Mesodermal cell (in vitro differentiated cells): ENCODE data around the gene WNT3A.

Source experiments
- H3K27ac ChIP-seq: 2 replicates; pipeline ENCODE4 v1.7.0; 2013; ENCODE audit warnings: mild to moderate bottlenecking, low read depth, low read length, moderate library complexity; ENCODE audit not compliant: severe bottlenecking
- H3K36me3 ChIP-seq: 2 replicates; pipeline ENCODE4 v1.7.1; 2013; ENCODE audit warnings: mild to moderate bottlenecking, low read length, moderate library complexity; ENCODE audit not compliant: control insufficient read depth, insufficient read depth
- H3K4me1 ChIP-seq: one replicate; pipeline ENCODE4 v1.7.1; 2013; ENCODE audit warnings: mild to moderate bottlenecking, low read length; ENCODE audit not compliant: insufficient read depth, control insufficient read depth, poor library complexity, severe bottlenecking
- H3K4me3 ChIP-seq: 2 replicates; pipeline ENCODE4 v1.7.0; 2013; ENCODE audit warnings: low read length, control low read depth, mild to moderate bottlenecking; ENCODE audit not compliant: insufficient read depth, poor library complexity, severe bottlenecking; ENCODE audit errors: extremely low read depth
- H3K9me3 ChIP-seq: 2 replicates; pipeline ENCODE4 v1.7.1; 2013; ENCODE audit warnings: mild to moderate bottlenecking, low read length, moderate library complexity; ENCODE audit not compliant: control insufficient read depth
- WGBS, 2 experiments: methylation state at CpG; one replicate each; pipeline ENCODE4 v1.1.5; 2013; ENCODE audit warnings: missing lambda C conversion rate in 2 of 2; ENCODE audit not compliant: insufficient coverage in 2 of 2; 5-methylcytosine and 5-hydroxymethylcytosine counted together

The WNT3A gene

DNA sequence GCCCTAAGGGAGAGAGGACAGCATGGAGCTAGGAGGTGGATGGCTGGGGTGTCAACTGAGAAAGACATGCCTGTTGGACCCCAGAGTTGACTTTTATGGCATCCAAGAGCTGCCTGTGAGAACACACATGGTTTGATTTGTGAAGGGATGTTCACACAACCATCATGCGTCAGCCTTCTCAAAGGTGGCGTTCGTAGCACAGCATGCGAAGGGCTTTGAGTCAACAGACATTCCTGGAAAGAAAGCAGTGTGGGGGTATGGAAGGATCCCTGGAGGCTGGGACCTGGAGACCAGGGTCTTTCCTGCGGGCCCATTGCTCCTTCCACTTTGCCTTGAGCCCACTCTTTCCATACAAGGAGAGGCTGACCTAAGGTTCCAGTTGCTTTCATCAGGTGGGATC lies 6.4 kb upstream of the WNT3A start:
- H3K27ac ChIP-seq: no peak overlapping the region
- H3K9me3 ChIP-seq: peaks cover 4% of the 10 kb centered on the region
- no peak overlapping the region for H3K4me3 ChIP-seq
- no peaks in the 10 kb centered on the region for H3K36me3 ChIP-seq
- WGBS, 2 experiments: 91 to 100% methylated on average over 4 of the region's 5 CpGs
- no peaks in the 10 kb centered on the region for H3K4me1 ChIP-seq

DNA sequence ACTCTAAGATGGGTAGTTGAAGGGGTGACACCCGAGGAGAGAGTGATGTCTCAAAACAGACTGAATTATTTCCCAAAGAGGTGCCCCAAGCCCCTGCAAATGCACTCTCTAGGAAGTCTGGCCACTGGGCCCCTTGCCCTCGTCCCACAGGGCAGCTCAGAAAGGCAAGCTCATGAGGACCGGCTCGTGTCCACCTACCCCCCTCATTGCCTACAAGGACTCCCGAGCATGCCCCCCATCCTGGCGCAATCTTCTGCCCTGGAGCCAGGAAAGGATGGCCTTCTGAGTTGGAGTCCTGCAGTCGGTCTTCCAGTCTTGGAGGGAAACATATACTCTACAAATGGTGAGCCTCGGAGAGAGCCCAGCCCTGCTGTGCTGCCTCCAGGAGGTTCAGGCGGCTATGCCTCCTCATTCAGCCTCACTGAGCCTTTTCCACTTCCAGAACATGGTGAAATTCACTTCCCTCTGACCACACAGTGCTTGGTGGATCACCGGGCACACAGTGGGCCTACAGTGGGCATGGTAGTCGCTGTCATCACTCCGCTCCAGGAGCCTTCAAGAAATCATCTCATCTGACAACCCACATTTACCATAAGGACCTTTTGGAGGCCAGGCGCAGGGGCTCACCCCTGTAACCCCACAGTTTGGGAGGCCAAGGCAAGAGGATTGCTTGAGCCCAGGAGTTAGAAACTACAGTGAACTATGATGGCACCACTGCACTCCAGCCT lies 5.8 kb upstream of the WNT3A start:
- Histone ChIP-seq H3K36me3 (no peaks in the 10 kb centered on the region), H3K27ac (no peak overlapping the region), H3K4me3 (no peak overlapping the region), H3K9me3 (peaks cover 4% of the 10 kb centered on the region), H3K4me1 (no peaks in the 10 kb centered on the region)
- WGBS, 2 experiments: 81 to 83% methylated on average over 6 to 11 of the region's 13 CpGs

DNA sequence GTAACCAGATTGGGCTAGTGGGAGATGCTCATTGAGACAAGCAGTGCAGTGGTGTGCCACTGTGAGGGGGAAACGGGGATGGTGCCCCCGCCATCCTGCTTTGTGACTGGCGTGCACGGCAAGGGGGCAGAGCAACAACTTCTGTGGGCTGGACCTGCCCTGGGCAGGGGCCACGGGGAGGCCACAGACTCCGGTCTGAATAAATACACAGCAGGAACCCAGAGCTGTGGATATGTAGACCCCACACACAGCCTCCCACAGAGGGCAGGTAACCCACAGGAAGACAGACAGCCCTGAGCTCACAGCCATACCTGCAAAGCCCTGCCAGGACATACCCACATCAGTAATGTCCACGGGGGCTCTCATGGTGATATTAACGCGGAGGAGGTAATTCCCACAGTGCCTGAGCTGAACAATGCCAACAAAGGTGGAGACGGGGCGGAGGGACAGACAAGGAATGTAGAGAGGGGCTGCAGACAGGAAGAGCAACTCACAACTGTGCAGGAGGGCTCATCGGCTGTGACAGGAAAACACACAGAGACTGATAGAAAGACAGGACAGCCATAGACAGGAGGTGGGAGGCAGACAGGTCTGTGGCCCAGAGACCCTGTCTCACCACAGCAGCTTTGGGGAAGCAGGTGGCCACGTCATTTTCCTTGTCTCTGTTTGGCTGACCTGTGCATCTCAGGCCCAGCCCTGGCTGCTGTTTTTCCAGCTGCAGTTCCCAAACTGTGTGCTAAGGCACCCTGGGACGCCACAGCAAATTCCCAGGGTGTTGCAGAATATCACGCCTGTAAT lies 4.9 kb upstream of the WNT3A start:
- H3K4me1 ChIP-seq: no peaks in the 10 kb centered on the region
- WGBS, 2 experiments: 84 to 88% methylated on average over 11 of the region's 15 CpGs
- no peak overlapping the region for H3K4me3 ChIP-seq

DNA sequence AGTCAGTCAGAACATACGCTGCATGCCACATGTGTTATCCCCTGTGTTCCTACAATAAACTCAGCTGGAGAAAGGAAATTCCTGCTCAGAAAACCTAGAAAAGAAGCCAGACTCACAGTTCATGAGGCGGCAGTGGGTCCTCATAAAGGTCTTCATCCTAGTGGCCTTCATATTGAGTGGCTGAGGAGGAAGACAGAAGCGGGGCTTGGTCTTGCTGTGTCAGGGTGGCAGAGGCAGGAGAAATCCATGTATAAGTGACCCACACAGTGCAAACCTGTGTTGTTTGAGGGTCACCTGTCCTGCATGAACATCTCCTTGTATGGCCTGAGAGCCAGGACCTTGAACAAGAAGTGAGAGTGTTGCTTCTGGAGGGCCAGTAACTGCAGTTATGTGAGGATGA lies 4.0 kb upstream of the WNT3A start:
- no peaks in the 10 kb centered on the region for H3K36me3 ChIP-seq
- no peak overlapping the region for H3K4me3 ChIP-seq
- H3K27ac ChIP-seq: no peak overlapping the region
- WGBS, 2 experiments: 95 to 96% methylated on average over 3 of the region's 3 CpGs
- H3K9me3 ChIP-seq: no peaks in the 10 kb centered on the region
- peaks cover 6% of the 10 kb centered on the region for H3K4me1 ChIP-seq

More for the DNA sequence above, 4.9 kb upstream of the WNT3A start:
- no peaks in the 10 kb centered on the region for H3K36me3 ChIP-seq
- no peak overlapping the region for H3K27ac ChIP-seq
- H3K9me3 ChIP-seq: peaks cover 4% of the 10 kb centered on the region

GRCh38 chr1:228003461-228004330 lies 3.1 kb upstream of the WNT3A start:
- 51 to 59% methylated on average over 9 to 13 of the region's 14 CpGs for WGBS, 2 experiments

GRCh38 chr1:228004331-228004855 lies 2.4 kb upstream of the WNT3A start:
- Histone ChIP-seq H3K27ac (no peak overlapping the region), H3K4me1 (peaks cover 7% of the 10 kb centered on the region), H3K9me3 (no peaks in the 10 kb centered on the region), H3K4me3 (no peak overlapping the region), H3K36me3 (no peaks in the 10 kb centered on the region)
- 31 to 34% methylated on average over 6 to 10 of the region's 12 CpGs for WGBS, 2 experiments

More at GRCh38 chr1:228003461-228004330, 3.1 kb upstream of the WNT3A start:
- peaks cover 7% of the 10 kb centered on the region for H3K4me1 ChIP-seq
- no peaks in the 10 kb centered on the region for H3K9me3 ChIP-seq
- no peak overlapping the region for H3K4me3 ChIP-seq
- H3K36me3 ChIP-seq: no peaks in the 10 kb centered on the region
- no peak overlapping the region for H3K27ac ChIP-seq

DNA sequence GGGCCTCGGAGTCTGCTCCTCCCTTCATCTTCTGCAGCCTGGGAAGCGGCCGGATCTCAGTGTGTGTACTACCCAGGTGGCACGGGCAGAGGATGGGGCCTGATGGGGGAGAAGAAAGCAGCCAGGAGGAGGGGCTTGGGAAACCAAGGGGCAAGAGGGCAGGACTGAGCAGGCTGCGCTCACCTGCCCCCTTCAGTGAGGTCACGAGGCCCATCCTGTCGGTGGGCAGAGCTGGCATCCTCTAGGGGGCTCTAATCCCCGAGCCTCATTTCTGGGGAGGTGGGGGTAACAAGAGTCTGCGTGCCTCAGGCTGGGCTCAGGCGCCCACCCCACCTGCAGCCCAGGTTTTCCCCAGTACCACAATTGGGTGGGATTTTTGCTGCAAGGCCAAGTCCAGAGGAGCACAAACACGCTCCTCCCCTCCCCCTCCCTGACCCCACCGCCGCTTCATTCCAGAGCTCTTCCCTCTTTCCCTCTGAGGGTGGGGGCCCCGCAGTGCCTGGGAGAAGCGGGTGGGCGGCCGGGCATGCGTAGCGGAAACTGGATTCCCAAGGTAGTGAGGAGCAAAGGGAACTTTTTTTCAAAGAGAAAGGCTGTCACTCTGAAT lies 1.8 kb upstream of the WNT3A start:
- Histone ChIP-seq H3K27ac (no peak overlapping the region), H3K9me3 (no peaks in the 10 kb centered on the region), H3K36me3 (no peaks in the 10 kb centered on the region), H3K4me1 (peaks cover 7% of the 10 kb centered on the region), H3K4me3 (no peak overlapping the region)
- 4 to 14% methylated on average over 4 to 15 of the region's 19 CpGs for WGBS, 2 experiments

GRCh38 chr1:228005511-228006033 lies 1.2 kb upstream of the WNT3A start:
- H3K4me1 ChIP-seq: peaks cover 7% of the 10 kb centered on the region
- WGBS, 2 experiments: 2 to 3% methylated on average over 11 to 13 of the region's 13 CpGs
- H3K36me3 ChIP-seq: no peaks in the 10 kb centered on the region
- no peaks in the 10 kb centered on the region for H3K9me3 ChIP-seq
- H3K4me3 ChIP-seq: no peak overlapping the region
- no peak overlapping the region for H3K27ac ChIP-seq

DNA sequence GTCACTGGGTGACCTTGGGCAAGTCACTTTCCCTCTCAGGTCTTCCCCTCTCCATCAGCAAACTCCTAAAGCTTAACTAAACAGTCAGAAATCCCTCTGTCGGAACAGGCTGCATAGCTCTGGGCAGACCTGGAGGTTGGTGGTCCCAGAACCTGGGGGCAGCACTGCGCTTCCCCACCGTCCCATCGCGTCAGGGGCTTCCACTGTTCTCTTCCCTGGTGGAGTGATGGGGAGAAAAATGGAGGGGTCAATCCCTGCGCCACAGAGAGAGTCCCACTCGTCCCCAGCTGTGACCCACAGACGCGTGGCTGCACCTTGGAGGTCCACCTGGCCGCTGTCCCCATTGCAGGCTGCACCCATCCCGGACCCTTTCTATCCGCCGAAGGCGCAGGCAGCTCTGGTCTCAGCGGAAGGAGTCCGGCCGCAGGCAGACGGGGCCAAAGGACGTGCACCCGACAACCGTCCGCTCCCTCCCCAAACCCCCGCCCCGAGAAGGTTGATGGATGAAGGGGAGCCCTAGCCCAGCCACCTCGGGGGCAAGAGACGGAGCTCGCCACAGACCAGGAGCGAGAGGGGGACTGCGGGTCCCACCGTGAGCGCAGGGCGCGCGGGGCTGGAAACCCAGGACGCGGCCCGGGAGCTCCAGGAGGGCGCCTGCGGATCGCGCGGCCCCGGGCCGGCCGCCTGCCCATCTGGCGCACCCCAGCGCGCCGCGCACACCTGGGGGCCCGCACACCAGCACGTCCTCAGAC lies 588 bp upstream of the WNT3A start:
- no peak overlapping the region for H3K27ac ChIP-seq
- no peak overlapping the region for H3K4me3 ChIP-seq
- H3K9me3 ChIP-seq: no peaks in the 10 kb centered on the region
- peaks cover 7% of the 10 kb centered on the region for H3K4me1 ChIP-seq
- H3K36me3 ChIP-seq: no peaks in the 10 kb centered on the region
- 6 to 9% methylated on average over 11 to 32 of the region's 52 CpGs for WGBS, 2 experiments
